Measurements from ENCODE around the gene B4GALNT4.
"Not testable (repeated sequence)": the region's sequence is repeated elsewhere in the genome, so short reads cannot be mapped to it uniquely, and the experiment has no call there.

The B4GALNT4 gene

GRCh38 chr11:413120-414081 is 44.1 kb downstream of the B4GALNT4 start:
- DNase-seq (ENCODE audit: low read depth, low spot score), result peak; percentile 47
- H3K4me3 ChIP-seq (ENCODE audit: low read length), result peak overlapping the region; percentile 94; the same call in 1 of the 2 replicates

GRCh38 chr11:414318-414857 is 45.1 kb downstream of the B4GALNT4 start:
- peak overlapping the region; percentile 94 for H3K4me3 ChIP-seq (ENCODE audit: low read length)
- peak; percentile 70 for DNase-seq (ENCODE audit: low read depth, low spot score)

- peak overlapping the region; percentile 94 for H3K4me3 ChIP-seq (ENCODE audit: low read length)
- no peak for DNase-seq (ENCODE audit: low read depth, low spot score)
Observed at GRCh38 chr11:415640-416041, 46.3 kb downstream of the B4GALNT4 start.

GRCh38 chr11:416051-416756 is 46.9 kb downstream of the B4GALNT4 start:
- DNase-seq (ENCODE audit: low read depth, low spot score), result no peak
- H3K4me3 ChIP-seq (ENCODE audit: low read length), result peak overlapping the region; percentile 94

GRCh38 chr11:416757-417621 is 47.7 kb downstream of the B4GALNT4 start:
- DNase-seq (ENCODE audit: low read depth, low spot score), result no peak
- H3K4me3 ChIP-seq (ENCODE audit: low read length), result no peak overlapping the region

GRCh38 chr11:417652-418342 is 48.5 kb downstream of the B4GALNT4 start:
- no peak overlapping the region for H3K4me3 ChIP-seq (ENCODE audit: low read length)

GRCh38 chr11:418343-419247 is 49.3 kb downstream of the B4GALNT4 start:
- H3K4me3 ChIP-seq (ENCODE audit: low read length), result no peak overlapping the region
- no peak for DNase-seq (ENCODE audit: low read depth, low spot score)

More at GRCh38 chr11:417652-418342, 48.5 kb downstream of the B4GALNT4 start:
- DNase-seq (ENCODE audit: low read depth, low spot score), result no peak

- DNase-seq (ENCODE audit: low read depth, low spot score), result no peak
- H3K4me3 ChIP-seq (ENCODE audit: low read length), result no peak overlapping the region
Observed at GRCh38 chr11:419248-420005, 50.1 kb downstream of the B4GALNT4 start.

- no peak overlapping the region for H3K4me3 ChIP-seq (ENCODE audit: low read length)
- no peak for DNase-seq (ENCODE audit: low read depth, low spot score)
Observed at GRCh38 chr11:420054-420910, 51.0 kb downstream of the B4GALNT4 start.

GRCh38 chr11:420911-421321 is 51.6 kb downstream of the B4GALNT4 start:
- H3K4me3 ChIP-seq (ENCODE audit: low read length), result no peak overlapping the region

GRCh38 chr11:422249-422656 is 53.0 kb downstream of the B4GALNT4 start:
- DNase-seq (ENCODE audit: low read depth, low spot score), result no peak
- H3K4me3 ChIP-seq (ENCODE audit: low read length), result no peak overlapping the region

More at GRCh38 chr11:420911-421321, 51.6 kb downstream of the B4GALNT4 start:
- no peak for DNase-seq (ENCODE audit: low read depth, low spot score)

- H3K4me3 ChIP-seq (ENCODE audit: low read length), result no peak overlapping the region
- no peak for DNase-seq (ENCODE audit: low read depth, low spot score)
Observed at GRCh38 chr11:424232-424631, 54.9 kb downstream of the B4GALNT4 start.

GRCh38 chr11:424766-425165 is 55.5 kb downstream of the B4GALNT4 start:
- H3K4me3 ChIP-seq (ENCODE audit: low read length); DNase-seq (ENCODE audit: low read depth, low spot score): not testable (repeated sequence)

- DNase-seq (ENCODE audit: low read depth, low spot score), result no peak
- H3K4me3 ChIP-seq (ENCODE audit: low read length), result no peak overlapping the region
Observed at GRCh38 chr11:425301-425700, 56.0 kb downstream of the B4GALNT4 start.

- no peak overlapping the region for H3K4me3 ChIP-seq (ENCODE audit: low read length)
- DNase-seq (ENCODE audit: low read depth, low spot score), result no peak
Observed at GRCh38 chr11:426851-427250, 57.6 kb downstream of the B4GALNT4 start.

- H3K4me3 ChIP-seq (ENCODE audit: low read length), result no peak overlapping the region
- DNase-seq (ENCODE audit: low read depth, low spot score), result no peak
Observed at GRCh38 chr11:428295-428694, 59.0 kb downstream of the B4GALNT4 start.

All from Jurkat, Clone E6-1 (cell line).